ENCODE data around the gene BCL2L2. TPM values are rescaled to one million over a fixed set of nuclear protein-coding genes. Genes with fewer than 3 reads are reported as not detected.

The BCL2L2 gene
- total RNA-seq, 5 donors from 2014 or later (not counting 1 experiment from before 2014, with no cell fraction given), result 1.9 to 4.6 (median 2.2) TPM

DNA sequence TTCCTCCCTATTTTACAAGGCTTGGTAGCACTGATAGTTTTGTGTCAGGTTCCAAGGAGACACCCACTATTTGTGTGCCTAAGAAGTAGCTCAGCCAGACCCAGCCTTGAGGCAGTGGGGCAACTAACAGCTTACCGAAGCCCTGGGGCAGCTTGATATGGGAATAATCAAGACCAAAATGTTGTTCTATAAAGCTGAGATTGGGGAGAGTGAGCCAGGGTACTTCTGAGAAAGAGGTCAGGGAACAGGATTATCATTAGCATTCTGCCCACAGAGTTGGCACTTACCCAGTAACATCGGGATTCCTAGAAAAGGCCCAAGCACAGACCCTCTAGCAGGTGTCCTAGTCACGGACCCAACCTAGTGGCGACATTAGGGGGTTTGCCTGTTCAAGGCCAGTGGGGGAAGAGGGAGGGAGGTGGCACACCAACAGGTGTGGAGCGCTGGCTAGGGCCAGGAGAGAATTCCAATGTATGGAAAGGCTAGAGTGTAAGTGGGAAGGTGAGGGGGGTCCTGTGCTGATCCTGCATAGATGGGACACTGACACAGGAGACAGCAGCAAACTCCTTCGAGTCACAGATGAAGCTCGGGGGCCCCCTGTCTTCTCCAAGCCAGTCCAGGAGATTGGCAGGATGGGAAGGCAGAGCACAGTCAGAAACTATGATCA is 8.9 kb upstream of the BCL2L2 start:
- Mint-ChIP-seq H3K4me3 (no peak overlapping the region), H3K36me3 (peaks cover 11% of the 10 kb centered on the region), H3K4me1 (peaks cover 28 to 40% (median 39%) of the 10 kb centered on the region in 3 donors), H3K27ac (peak overlapping the region in 1 of 2 donors; percentile 52), H3K9me3 (no peaks in the 10 kb centered on the region), H3K27me3 (peaks cover 0 to 2% of the 10 kb centered on the region in 2 donors)
- H3K9me3 ChIP-seq, result no peaks in the 10 kb centered on the region
- no peaks in the 10 kb centered on the region for H3K27me3 ChIP-seq (replicated peaks in 1 of 2; ENCODE audit: control insufficient read depth in 2 of 2, extremely low read depth in 1 of 2, insufficient read depth in 2 of 2, low read length in 1 of 2)
- H3K4me3 ChIP-seq (ENCODE audit: control insufficient read depth in 1 of 2, extremely low read depth in 1 of 2, low read length in 1 of 2), result no peak overlapping the region
- H3K27ac ChIP-seq (ENCODE audit: low read length), result no peak overlapping the region
- ChIA-PET POLR2A (no interaction called here), CTCF (interaction anchor here (0.5 to 1.7 kb wide), 6 partner anchors 11 to 475 kb away, joined by 3 to 6 read pairs (median 3); no protein-coding TSS in a partner anchor)
- DNase-seq (no peak), ATAC-seq (replicated peaks in 1 of 4) (no peak)
- peaks cover 0 to 16% of the 10 kb centered on the region in 2 donors for H3K36me3 ChIP-seq (ENCODE audit: control insufficient read depth in 2 of 2, extremely low read depth in 1 of 2, insufficient read depth in 1 of 2, low read length in 1 of 2)
- 99% methylated on average over 7 of the region's 7 CpGs for WGBS (ENCODE audit: insufficient coverage)
- peaks cover 9 to 30% of the 10 kb centered on the region in 2 experiments for H3K4me1 ChIP-seq (ENCODE audit: control insufficient read depth in 1 of 2, extremely low read depth in 1 of 2, insufficient read depth in 2 of 2, low read length in 2 of 2)

DNA sequence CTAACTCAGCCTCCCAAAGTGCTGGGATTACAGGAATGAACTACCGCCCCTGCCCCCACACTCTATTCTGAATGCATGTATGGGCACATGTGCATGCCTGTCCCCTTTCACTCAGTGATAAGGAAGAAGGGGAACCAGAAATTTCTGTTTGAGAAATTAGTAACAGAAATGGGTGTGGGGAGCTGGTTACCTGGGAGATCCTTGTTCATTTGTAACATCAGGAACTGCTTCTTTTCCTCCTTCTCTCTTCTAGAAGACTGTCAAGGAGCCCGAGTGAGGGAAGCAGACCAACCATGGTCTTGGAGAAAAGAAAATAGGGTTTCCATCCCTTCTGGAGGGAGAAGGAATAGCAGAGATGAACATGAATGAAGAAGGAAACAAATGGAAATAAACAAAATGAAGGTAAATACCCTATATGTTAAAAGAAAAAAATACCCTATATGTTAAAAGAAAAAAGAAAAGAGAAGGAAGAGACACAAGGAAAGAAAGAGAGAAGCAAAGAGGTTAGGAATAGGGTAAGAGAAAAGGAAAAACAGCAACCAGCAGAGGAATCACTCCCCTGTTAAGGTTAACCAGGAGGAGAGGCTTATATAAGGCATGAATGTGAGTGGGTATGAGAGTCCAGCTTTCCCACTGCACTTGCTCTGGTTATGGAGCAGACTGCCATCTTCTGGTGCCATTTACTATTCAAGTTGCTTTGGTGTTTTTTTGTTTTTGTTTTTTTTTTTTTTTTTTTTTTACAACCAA is 7.2 kb upstream of the BCL2L2 start:
- CTCF ChIA-PET, result interaction anchor here in 1 of 2 donors (0.7 to 6.3 kb wide), 6 partner anchors 8 to 786 kb away, joined by 4 to 93 read pairs (median 8); partner anchors contain the start of genes HOMEZ and PABPN1
- POLR2A ChIA-PET, result no interaction called here
- no peaks in the 10 kb centered on the region for H3K9me3 ChIP-seq
- H3K27ac Mint-ChIP-seq, result peak overlapping the region in 1 of 2 donors; percentile 94
- peaks cover 9 to 36% of the 10 kb centered on the region in 2 experiments for H3K4me1 ChIP-seq (ENCODE audit: control insufficient read depth in 1 of 2, extremely low read depth in 1 of 2, insufficient read depth in 2 of 2, low read length in 2 of 2)
- H3K4me3 Mint-ChIP-seq, result peak overlapping the region in 2 of 3 donors; percentile 85 to 100
- H3K27me3 ChIP-seq (replicated peaks in 1 of 2; ENCODE audit: control insufficient read depth in 2 of 2, extremely low read depth in 1 of 2, insufficient read depth in 2 of 2, low read length in 1 of 2), result no peaks in the 10 kb centered on the region
- peaks cover 27 to 44% (median 40%) of the 10 kb centered on the region in 3 donors for H3K4me1 Mint-ChIP-seq
- no peak overlapping the region for H3K4me3 ChIP-seq (ENCODE audit: control insufficient read depth in 1 of 2, extremely low read depth in 1 of 2, low read length in 1 of 2)
- H3K36me3 Mint-ChIP-seq, result peaks cover 11% of the 10 kb centered on the region
- DNase-seq (peak in 3 of 35 experiments; percentile 8 to 65 (median 23)), ATAC-seq (replicated peaks in 1 of 4) (no peak)
- H3K27ac ChIP-seq (ENCODE audit: low read length), result no peak overlapping the region
- no peaks in the 10 kb centered on the region for H3K27me3 Mint-ChIP-seq
- peaks cover 0 to 16% of the 10 kb centered on the region in 2 donors for H3K36me3 ChIP-seq (ENCODE audit: control insufficient read depth in 2 of 2, extremely low read depth in 1 of 2, insufficient read depth in 1 of 2, low read length in 1 of 2)
- no CpG with 5 or more reads among the region's 2 CpGs for WGBS (ENCODE audit: insufficient coverage)
- H3K9me3 Mint-ChIP-seq, result no peaks in the 10 kb centered on the region

DNA sequence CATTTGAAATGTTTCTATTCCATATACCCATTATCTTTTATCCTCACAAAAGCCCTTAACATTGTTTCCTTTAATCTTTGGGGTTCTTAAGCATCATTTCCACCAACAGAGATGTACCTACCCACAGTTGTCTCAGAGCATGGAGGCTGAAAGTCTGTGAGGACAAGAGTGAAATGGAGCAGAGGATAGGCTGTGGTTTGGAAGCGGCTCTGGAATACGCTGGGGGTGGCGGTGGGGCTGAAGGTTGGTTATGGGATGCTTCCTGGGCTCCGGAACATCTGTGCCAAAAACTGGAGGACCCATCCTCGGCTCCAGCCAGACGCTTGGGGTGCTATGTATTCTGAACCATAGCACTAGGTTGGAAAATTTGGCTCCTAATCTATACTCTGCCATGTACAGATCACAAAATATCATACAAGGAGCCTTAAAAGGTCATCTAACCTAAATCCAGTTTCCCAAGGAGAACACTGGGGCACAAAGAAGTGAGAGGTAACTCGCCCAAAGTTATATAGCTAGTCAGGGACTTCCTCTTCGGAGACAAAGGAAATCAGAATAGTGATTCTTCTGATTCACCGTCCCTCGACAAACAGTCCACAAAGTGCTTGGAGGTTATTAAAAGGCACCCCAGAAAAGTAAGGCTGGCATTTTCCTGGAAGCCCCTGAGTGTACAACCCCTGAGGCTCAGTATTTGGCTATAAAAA is 6.5 kb upstream of the BCL2L2 start:
- H3K27me3 Mint-ChIP-seq, result peaks cover 0 to 4% of the 10 kb centered on the region in 2 donors
- H3K4me3 ChIP-seq (ENCODE audit: control insufficient read depth in 1 of 2, extremely low read depth in 1 of 2, low read length in 1 of 2), result peak overlapping the region; percentile 74 to 81
- CTCF ChIA-PET, result interaction anchor here (0.7 to 6.3 kb wide), 11 partner anchors 9 to 786 kb away, joined by 3 to 93 read pairs (median 5); partner anchors contain the start of genes HOMEZ (in 1 of the 2) and PABPN1 (in 1 of the 2)
- H3K27me3 ChIP-seq (replicated peaks in 1 of 2; ENCODE audit: control insufficient read depth in 2 of 2, extremely low read depth in 1 of 2, insufficient read depth in 2 of 2, low read length in 1 of 2), result no peaks in the 10 kb centered on the region
- DNase-seq, result no peak
- H3K9me3 Mint-ChIP-seq, result no peaks in the 10 kb centered on the region
- no peaks in the 10 kb centered on the region for H3K9me3 ChIP-seq
- POLR2A ChIA-PET, result interaction anchor here (0.6 to 1.2 kb wide), 4 partner anchors 14 to 205 kb away, joined by 3 to 15 read pairs (median 4); partner anchors contain the start of genes ACIN1 (in 1 of the 2) and PABPN1 (in 1 of the 2)
- peaks cover 0 to 16% of the 10 kb centered on the region in 2 donors for H3K36me3 ChIP-seq (ENCODE audit: control insufficient read depth in 2 of 2, extremely low read depth in 1 of 2, insufficient read depth in 1 of 2, low read length in 1 of 2)
- peak overlapping the region; percentile 93 to 94 for H3K27ac Mint-ChIP-seq
- peaks cover 11% of the 10 kb centered on the region for H3K36me3 Mint-ChIP-seq
- 83% methylated on average over 2 of the region's 10 CpGs for WGBS (ENCODE audit: insufficient coverage)
- H3K4me1 ChIP-seq (ENCODE audit: control insufficient read depth in 1 of 2, extremely low read depth in 1 of 2, insufficient read depth in 2 of 2, low read length in 2 of 2), result peaks cover 9 to 28% of the 10 kb centered on the region in 2 experiments
- peak overlapping the region; percentile 92 for H3K27ac ChIP-seq (ENCODE audit: low read length)
- no peak for ATAC-seq (replicated peaks in 1 of 4)
- H3K4me1 Mint-ChIP-seq, result peaks cover 19 to 37% (median 34%) of the 10 kb centered on the region in 3 donors
- peak overlapping the region; percentile 85 to 100 (median 87) for H3K4me3 Mint-ChIP-seq

DNA sequence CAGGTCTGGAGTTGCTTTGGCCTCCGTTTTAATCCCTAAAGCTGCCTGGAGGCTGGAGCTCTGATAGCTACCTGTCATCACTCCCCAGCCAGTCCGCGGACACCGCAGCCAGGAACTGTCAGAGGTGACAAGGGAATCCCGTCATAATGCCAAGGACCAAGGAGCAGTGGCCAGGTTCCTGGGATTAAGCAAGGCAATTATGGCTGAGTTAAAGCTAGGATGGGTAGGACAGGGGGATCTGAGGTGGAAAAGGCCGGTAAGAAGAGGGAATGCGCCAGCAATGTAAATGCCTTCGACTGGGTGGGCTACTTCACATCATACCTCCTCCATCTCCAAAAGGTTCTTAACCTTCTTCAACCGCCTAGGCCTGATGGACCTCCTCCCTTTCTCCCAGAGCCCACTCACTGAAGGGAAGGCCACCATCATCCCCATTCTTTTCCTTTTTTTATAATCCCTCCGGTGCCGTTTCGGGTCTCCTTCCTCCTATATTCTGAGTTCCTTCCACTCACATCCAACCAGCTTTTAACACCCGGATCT is 5.9 kb upstream of the BCL2L2 start:
- Histone ChIP-seq H3K27me3 (replicated peaks in 1 of 2; ENCODE audit: control insufficient read depth in 2 of 2, extremely low read depth in 1 of 2, insufficient read depth in 2 of 2, low read length in 1 of 2) (peaks cover 0 to 5% of the 10 kb centered on the region in 2 experiments), H3K36me3 (ENCODE audit: control insufficient read depth in 2 of 2, extremely low read depth in 1 of 2, insufficient read depth in 1 of 2, low read length in 1 of 2) (peaks cover 0 to 16% of the 10 kb centered on the region in 2 donors), H3K4me3 (ENCODE audit: control insufficient read depth in 1 of 2, extremely low read depth in 1 of 2, low read length in 1 of 2) (peak overlapping the region; percentile 74 to 81), H3K27ac (ENCODE audit: low read length) (peak overlapping the region; percentile 92), H3K4me1 (ENCODE audit: control insufficient read depth in 1 of 2, extremely low read depth in 1 of 2, insufficient read depth in 2 of 2, low read length in 2 of 2) (peaks cover 9 to 26% of the 10 kb centered on the region in 2 experiments), H3K9me3 (no peaks in the 10 kb centered on the region)
- H3K27ac Mint-ChIP-seq, result peak overlapping the region; percentile 93 to 94
- H3K27me3 Mint-ChIP-seq, result peaks cover 4 to 8% of the 10 kb centered on the region in 2 donors
- peaks cover 15 to 34% (median 30%) of the 10 kb centered on the region in 3 donors for H3K4me1 Mint-ChIP-seq
- peak in 5 of 35 experiments; percentile 12 to 32 (median 16) for DNase-seq
- ChIA-PET CTCF (interaction anchor here (0.6 to 6.3 kb wide), 10 partner anchors 11 to 314 kb away, joined by 3 to 93 read pairs (median 4); partner anchors contain the start of genes ACIN1 (in 1 of the 2), C14orf119 (in 1 of the 2), HOMEZ (in 1 of the 2) and PABPN1 (in 1 of the 2)), POLR2A (interaction anchor here (0.5 to 1.2 kb wide), 10 partner anchors 12 to 1728 kb away, joined by 3 to 15 read pairs (median 4); partner anchors contain the start of genes ACIN1 (in 1 of the 2), HOMEZ (in 1 of the 2) and PABPN1 (in 1 of the 2))
- peaks cover 11% of the 10 kb centered on the region for H3K36me3 Mint-ChIP-seq
- 25% methylated on average over 6 of the region's 13 CpGs for WGBS (ENCODE audit: insufficient coverage)
- peak overlapping the region; percentile 85 to 100 (median 87) for H3K4me3 Mint-ChIP-seq
- no peaks in the 10 kb centered on the region for H3K9me3 Mint-ChIP-seq
- ATAC-seq (replicated peaks in 1 of 4), result no peak

DNA sequence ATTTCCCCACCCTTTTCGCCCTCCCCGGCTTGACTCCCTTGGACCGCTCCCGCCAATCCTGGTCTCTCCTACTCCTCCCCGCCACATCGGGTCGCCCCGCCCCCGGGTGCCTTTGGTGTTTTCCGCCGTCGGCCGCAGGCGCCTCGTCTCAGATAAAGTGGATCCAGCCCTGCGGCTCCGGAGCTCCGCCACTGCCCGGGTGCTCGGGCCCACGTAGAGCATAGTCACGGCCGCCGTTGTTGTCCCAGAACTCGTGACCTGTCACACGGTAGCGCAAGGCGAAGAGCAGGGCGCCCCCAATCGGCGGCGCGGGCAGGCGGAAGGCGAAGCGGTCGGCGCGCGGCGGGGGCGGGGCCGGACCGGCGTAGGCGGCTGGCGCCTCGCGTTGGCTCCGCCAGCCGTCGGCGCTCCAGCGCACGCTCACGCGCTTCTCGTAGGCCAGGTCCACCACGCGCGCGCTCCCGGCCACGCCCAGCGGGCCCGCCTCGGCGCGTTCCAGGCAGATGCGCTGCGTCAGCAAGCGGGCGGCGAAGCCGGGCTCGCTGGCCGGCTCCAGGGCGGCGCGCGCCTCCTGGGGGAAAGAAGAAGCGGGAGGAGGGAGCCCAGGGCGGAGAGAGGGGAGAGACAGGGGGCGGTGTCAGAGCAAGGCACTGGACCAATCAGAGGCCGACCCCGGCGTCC is 5.2 kb upstream of the BCL2L2 start:
- H3K4me1 ChIP-seq (ENCODE audit: control insufficient read depth in 1 of 2, extremely low read depth in 1 of 2, insufficient read depth in 2 of 2, low read length in 2 of 2), result peaks cover 9 to 26% of the 10 kb centered on the region in 2 experiments
- ATAC-seq (replicated peaks in 1 of 4) (peak; percentile 75 to 82 (median 76)), DNase-seq (peak; percentile 91 to 99 (median 96))
- peaks cover 0 to 10% of the 10 kb centered on the region in 2 experiments for H3K27me3 ChIP-seq (replicated peaks in 1 of 2; ENCODE audit: control insufficient read depth in 2 of 2, extremely low read depth in 1 of 2, insufficient read depth in 2 of 2, low read length in 1 of 2)
- Mint-ChIP-seq H3K4me1 (peaks cover 15 to 34% (median 30%) of the 10 kb centered on the region in 3 donors), H3K36me3 (peaks cover 11% of the 10 kb centered on the region), H3K9me3 (no peaks in the 10 kb centered on the region), H3K27me3 (peaks cover 11 to 12% of the 10 kb centered on the region in 2 donors), H3K27ac (peak overlapping the region; percentile 93 to 94), H3K4me3 (peak overlapping the region; percentile 92 to 100 (median 92))
- peaks cover 0 to 16% of the 10 kb centered on the region in 2 donors for H3K36me3 ChIP-seq (ENCODE audit: control insufficient read depth in 2 of 2, extremely low read depth in 1 of 2, insufficient read depth in 1 of 2, low read length in 1 of 2)
- no peaks in the 10 kb centered on the region for H3K9me3 ChIP-seq
- POLR2A ChIA-PET, result interaction anchor here (0.5 to 1.7 kb wide), 9 partner anchors 12 to 1729 kb away, joined by 3 to 30 read pairs (median 4); partner anchors contain the start of genes HOMEZ (in 1 of the 2) and PABPN1 (in 1 of the 2)
- CTCF ChIA-PET, result interaction anchor here (0.6 to 6.3 kb wide), 8 partner anchors 11 to 315 kb away, joined by 3 to 93 read pairs (median 6); partner anchors contain the start of genes ACIN1 (in 1 of the 2), C14orf119 (in 1 of the 2), HOMEZ (in 1 of the 2) and PABPN1 (in 1 of the 2)
- WGBS (ENCODE audit: insufficient coverage), result under 1% methylated on average over 87 of the region's 87 CpGs
- H3K4me3 ChIP-seq (ENCODE audit: control insufficient read depth in 1 of 2, extremely low read depth in 1 of 2, low read length in 1 of 2), result peak overlapping the region; percentile 74 to 85
- peak overlapping the region; percentile 96 for H3K27ac ChIP-seq (ENCODE audit: low read length)

Measured in T-cell (primary cell).